B cell (primary cell): ENCODE measurements around the gene HLA-DOB.

Source experiments
- EZH2 ChIP-seq: IDR thresholded peaks from 2 replicates; pipeline ENCODE4 v1.6.1; 2012; ENCODE audit warnings: borderline replicate concordance, low read depth, mild to moderate bottlenecking, moderate library complexity, low read length; ENCODE audit not compliant: insufficient read depth, poor library complexity, severe bottlenecking
- TF ChIP-seq, protein P1 (sequence below): fragments of 200-600 bp; IDR thresholded peaks from one replicate; pipeline ENCODE4 v1.8.0; 2022; ENCODE audit warnings: antibody characterized with exemption, mild to moderate bottlenecking

DNA sequence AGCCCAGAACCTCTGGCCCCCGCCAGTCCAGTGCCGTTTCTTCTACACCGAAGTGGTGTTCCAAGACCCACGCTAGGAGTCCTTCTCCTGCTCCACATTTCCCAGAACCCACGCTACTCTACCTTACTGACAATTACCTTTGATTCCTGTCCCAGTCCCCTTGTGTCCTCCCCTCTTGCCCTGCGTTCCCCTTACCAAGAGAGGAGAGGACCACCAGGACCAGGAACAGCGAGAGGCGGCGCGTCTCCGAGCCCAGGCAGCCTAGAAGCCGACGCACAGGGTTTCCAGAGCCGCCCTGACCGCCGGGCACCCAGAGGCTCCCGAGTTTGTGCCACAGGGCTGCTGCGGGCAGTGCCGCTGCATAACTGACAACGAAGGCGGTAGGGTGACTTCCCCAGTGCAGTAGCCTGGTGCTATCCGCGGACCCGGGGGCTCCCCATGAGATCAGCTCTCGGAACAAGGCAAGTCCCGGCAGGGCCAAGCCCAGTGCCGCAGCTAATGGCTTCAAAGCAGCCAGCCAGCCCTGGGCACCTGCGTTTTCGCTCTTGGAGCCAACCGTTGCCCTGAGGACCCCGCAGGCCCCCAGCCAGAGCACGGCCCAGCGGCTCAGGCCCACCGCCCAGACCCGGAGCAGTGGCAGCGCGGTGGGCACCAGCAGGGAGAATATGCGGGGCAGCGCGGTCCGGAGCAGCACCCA is 36.2 kb upstream of the HLA-DOB start:
- TF ChIP-seq, protein P1, sequence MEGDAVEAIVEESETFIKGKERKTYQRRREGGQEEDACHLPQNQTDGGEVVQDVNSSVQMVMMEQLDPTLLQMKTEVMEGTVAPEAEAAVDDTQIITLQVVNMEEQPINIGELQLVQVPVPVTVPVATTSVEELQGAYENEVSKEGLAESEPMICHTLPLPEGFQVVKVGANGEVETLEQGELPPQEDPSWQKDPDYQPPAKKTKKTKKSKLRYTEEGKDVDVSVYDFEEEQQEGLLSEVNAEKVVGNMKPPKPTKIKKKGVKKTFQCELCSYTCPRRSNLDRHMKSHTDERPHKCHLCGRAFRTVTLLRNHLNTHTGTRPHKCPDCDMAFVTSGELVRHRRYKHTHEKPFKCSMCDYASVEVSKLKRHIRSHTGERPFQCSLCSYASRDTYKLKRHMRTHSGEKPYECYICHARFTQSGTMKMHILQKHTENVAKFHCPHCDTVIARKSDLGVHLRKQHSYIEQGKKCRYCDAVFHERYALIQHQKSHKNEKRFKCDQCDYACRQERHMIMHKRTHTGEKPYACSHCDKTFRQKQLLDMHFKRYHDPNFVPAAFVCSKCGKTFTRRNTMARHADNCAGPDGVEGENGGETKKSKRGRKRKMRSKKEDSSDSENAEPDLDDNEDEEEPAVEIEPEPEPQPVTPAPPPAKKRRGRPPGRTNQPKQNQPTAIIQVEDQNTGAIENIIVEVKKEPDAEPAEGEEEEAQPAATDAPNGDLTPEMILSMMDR = no peak
- TF ChIP-seq EZH2 = no peak
